ENCODE measurements around the gene CMYA5.
"Not testable (repeated sequence)": the region's sequence is repeated elsewhere in the genome, so short reads cannot be mapped to it uniquely, and the experiment has no call there.

The CMYA5 gene

GRCh38 chr5:79704553-79704952, 14.9 kb downstream of the CMYA5 start:
- no peak for DNase-seq

GRCh38 chr5:79705632-79706031, 16.0 kb downstream of the CMYA5 start:
- no peak for DNase-seq

- not testable (repeated sequence) for DNase-seq
Observed at GRCh38 chr5:79706317-79706716, 16.7 kb downstream of the CMYA5 start.

GRCh38 chr5:79707535-79707934, 17.9 kb downstream of the CMYA5 start:
- no peak for DNase-seq

- DNase-seq = no peak
Observed at GRCh38 chr5:79712741-79713140, 23.1 kb downstream of the CMYA5 start.

- DNase-seq = no peak
Observed at GRCh38 chr5:79713727-79714126, 24.1 kb downstream of the CMYA5 start.

GRCh38 chr5:79716839-79717238, 27.2 kb downstream of the CMYA5 start:
- DNase-seq = no peak

- no peak for DNase-seq
Observed at GRCh38 chr5:79720096-79720495, 30.5 kb downstream of the CMYA5 start.

- no peak for DNase-seq
Observed at GRCh38 chr5:79727451-79728355, 38.1 kb downstream of the CMYA5 start.

GRCh38 chr5:79728396-79728795, 38.8 kb downstream of the CMYA5 start:
- no peak for DNase-seq

GRCh38 chr5:79729679-79730078, 40.0 kb downstream of the CMYA5 start:
- no peak for DNase-seq

- no peak for DNase-seq
Observed at GRCh38 chr5:79730564-79730963, 40.9 kb downstream of the CMYA5 start.

- no peak for DNase-seq
Observed at GRCh38 chr5:79731775-79732174, 42.1 kb downstream of the CMYA5 start.

- no peak for DNase-seq
Observed at GRCh38 chr5:79736528-79737514, 47.2 kb downstream of the CMYA5 start.

- DNase-seq = no peak
Observed at GRCh38 chr5:79738349-79738748, 48.7 kb downstream of the CMYA5 start.

- DNase-seq = no peak
Observed at GRCh38 chr5:79742549-79743136, 53.0 kb downstream of the CMYA5 start.

GRCh38 chr5:79743846-79744605, 54.4 kb downstream of the CMYA5 start:
- DNase-seq = no peak

- DNase-seq = no peak
Observed at GRCh38 chr5:79745255-79745654, 55.6 kb downstream of the CMYA5 start.

GRCh38 chr5:79746642-79747569, 57.3 kb downstream of the CMYA5 start:
- DNase-seq = no peak

- DNase-seq = no peak
Observed at GRCh38 chr5:79750611-79751510, 61.2 kb downstream of the CMYA5 start.
